H54 (cell line): Measurements from ENCODE around the gene GNA15.

Experiments
- DNase-seq: peaks from one replicate; pipeline ENCODE4 v3.0.0; 2011; ENCODE audit warnings: low spot score, mixed read lengths; ENCODE audit not compliant: insufficient read length
- FAIRE-seq: peaks from 3 replicates; lab custom pipeline; 2011; peaks lifted over from hg19 to GRCh38; lab: Jason Lieb, UNC
- POLR2A ChIP-seq: IDR thresholded peaks from 2 replicates; pipeline ENCODE4 v1.6.1; 2011; ENCODE audit warnings: low read depth, mild to moderate bottlenecking, low read length

Gene GNA15

GRCh38 chr19:3113100-3114017, 22.5 kb upstream of the GNA15 start:
- no peak for DNase-seq
- no peak for TF ChIP-seq POLR2A
- no peak for FAIRE-seq

DNA sequence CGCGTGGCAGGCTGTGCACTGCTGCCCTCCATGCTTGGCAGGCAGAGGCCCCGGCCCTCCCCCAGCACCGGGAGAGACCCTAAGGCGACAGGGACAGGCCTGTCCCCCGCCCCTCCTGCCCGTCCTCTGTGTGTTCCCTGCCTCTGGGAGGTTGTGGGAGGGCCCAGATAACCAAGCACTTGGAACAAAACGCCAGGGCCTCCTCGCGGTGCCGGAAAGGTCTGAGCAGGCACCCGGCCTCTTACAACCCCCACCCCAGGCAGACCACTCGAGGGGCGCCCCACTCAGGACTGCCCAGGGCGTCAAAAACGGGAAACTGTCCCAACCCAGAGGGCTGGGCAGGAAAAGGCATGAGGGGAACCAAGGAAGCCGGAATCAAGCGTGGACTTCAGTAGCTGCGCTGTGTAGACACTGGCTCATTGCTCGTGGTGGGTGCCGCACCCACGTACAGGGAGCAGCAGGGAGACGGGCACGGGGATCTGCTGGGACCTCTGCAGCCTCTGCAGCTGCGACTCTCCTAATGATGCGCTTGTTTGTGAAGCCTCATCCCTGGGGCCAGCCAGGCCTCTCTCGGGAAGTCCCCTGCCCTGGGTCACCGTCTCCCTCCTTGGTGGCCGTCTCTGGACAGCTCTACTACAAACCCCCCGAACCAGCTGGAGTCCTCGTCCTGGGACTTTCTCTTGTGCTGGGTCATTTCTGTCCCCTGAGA, 21.7 kb upstream of the GNA15 start:
- DNase-seq (no peak), FAIRE-seq (no peak)
- no peak for TF ChIP-seq POLR2A

GRCh38 chr19:3114811-3115210, 21.0 kb upstream of the GNA15 start:
- no peak for FAIRE-seq
- no peak for TF ChIP-seq POLR2A
- no peak for DNase-seq

DNA sequence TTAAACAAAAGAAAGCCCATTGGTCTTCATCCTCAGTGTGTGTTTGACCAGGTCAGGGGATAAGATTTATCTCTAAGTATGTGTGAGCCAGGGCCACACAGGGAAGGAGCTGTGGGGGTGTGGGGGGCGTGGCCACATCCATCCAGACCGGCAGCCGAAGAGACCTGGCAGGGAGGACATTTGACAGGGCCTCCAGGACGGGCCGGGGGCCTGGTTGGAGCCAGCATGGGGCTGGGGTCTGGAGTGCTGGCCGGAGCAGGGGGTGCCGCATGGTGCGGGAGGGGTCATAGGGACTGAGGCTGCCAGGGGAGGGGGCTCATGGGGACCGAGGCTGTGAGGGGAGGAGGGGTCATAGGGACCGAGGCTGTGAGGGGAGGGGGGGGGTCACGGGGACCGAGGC, 20.4 kb upstream of the GNA15 start:
- TF ChIP-seq POLR2A: no peak
- FAIRE-seq: no peak
- no peak for DNase-seq

DNA sequence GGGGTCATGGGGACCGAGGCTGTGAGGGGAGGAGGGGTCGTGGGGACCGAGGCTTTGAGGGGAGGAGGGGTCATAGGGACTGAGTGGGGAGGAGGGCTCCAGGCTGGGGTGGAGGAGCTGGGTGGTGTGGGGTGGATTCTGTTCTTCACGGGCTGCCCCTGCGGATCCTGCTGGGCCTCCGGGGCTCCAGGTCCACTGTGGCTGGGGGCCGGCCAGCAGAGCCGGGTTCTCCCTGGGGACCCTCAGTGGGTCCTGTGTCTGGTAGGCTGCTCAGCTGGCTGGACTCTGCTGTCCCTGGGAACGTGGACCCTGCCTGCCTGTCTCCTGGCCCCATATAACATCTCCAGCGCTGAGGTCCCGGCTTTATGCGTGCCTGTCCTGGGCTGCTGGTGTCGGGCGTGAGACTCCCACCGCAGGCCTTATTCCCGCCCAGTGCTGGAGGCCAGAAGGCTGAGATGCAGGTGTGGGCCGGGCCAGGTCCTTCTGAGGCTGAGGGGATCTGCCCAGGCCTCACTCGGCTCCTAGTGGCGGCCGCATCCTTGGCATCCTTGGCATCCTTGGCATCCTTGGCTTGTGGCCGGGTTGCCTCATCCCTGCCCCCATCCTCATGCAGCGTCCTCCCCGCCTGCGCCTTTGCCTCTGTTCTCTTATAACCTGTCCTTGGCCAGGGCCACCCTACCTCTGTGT, 19.8 kb upstream of the GNA15 start:
- no peak for DNase-seq
- no peak for TF ChIP-seq POLR2A
- FAIRE-seq: no peak

DNA sequence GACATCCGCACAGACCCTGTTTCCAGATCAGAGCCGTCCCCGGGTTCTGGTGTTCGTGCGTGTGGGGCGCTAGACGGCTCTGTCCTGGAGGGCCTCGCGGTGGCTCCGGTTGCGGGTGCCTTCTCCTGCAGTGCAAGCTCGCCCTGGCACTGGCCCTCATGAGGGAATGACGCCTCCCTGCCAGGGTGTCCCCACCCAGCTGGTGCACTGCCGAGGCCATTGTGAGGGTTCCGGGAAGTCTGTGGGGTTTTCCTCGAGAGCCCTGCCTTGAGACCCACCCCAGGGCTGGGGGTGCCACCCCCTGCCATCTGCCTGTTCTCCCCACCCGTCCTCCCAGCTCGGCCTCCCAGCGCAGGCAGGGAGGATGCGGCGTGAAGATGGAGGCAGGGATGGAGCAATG, 19.2 kb upstream of the GNA15 start:
- FAIRE-seq (no peak), DNase-seq (no peak)
- TF ChIP-seq POLR2A: no peak

GRCh38 chr19:3117716-3118115, 18.1 kb upstream of the GNA15 start:
- DNase-seq (no peak), FAIRE-seq (no peak)

GRCh38 chr19:3118232-3119070, 17.4 kb upstream of the GNA15 start:
- TF ChIP-seq POLR2A: no peak
- DNase-seq: no peak
- FAIRE-seq: no peak

More at GRCh38 chr19:3117716-3118115, 18.1 kb upstream of the GNA15 start:
- no peak for TF ChIP-seq POLR2A

GRCh38 chr19:3119071-3119595, 16.7 kb upstream of the GNA15 start:
- FAIRE-seq (no peak), DNase-seq (no peak)
- no peak for TF ChIP-seq POLR2A

DNA sequence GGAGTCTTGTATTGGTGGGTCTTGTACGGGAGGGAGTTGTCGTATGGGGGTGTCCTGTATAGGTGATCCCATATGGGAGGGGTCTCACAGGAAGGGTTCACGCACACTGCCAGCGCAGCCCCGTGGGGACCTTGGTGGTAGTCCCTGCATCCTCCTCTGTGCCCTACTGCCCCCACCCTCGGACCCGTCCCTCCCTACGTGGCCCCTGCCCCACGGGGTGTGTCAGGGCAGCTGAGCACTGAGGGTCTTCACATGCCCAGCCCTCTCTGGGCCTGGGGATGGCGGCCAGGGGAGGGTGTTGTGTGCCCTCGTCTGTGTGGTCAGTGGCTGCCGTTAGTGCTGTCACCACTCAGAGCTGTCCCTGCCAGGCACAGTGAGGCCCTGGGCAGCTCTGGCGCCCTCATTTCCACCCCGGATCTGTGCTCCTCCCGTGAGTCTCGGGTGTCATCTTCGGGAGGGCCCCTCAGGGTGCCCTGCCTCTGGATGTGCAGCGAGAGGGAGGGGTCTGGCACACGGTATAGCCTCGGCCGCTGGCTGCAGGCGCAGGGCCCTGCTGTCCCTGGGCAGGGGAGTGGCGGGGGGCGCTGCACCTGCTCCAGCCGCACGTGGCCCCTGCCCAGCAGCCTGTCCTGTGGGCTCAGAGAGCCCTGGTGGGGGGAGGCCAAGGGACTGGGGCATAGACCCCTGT, 16.0 kb upstream of the GNA15 start:
- FAIRE-seq (no peak), DNase-seq (no peak)
- TF ChIP-seq POLR2A: no peak

DNA sequence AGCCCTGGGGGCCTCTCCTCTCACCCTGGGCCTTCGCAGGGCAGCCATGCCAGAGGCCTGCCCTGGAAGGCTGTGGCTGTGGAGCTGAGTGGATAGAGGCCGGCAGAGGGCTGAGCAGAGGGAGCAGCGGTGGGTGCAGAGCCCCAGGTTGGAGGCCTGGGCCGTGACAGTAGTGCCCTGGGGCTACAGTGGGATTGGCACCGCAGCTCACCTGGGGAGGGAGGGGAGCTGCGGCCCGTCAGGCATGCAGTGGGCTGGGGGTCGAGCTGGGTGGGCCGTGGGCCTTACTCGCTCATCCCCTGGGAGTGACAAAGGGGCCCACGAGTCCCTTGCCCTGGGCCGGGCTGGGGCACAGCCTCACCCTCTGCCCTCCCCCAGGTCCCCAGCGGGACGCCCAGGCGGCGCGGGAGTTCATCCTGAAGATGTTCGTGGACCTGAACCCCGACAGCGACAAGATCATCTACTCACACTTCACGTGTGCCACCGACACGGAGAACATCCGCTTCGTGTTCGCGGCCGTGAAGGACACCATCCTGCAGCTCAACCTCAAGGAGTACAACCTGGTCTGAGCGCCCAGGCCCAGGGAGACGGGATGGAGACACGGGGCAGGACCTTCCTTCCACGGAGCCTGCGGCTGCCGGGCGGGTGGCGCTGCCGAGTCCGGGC, 15.1 kb upstream of the GNA15 start:
- no peak for TF ChIP-seq POLR2A
- FAIRE-seq (no peak), DNase-seq (no peak)

DNA sequence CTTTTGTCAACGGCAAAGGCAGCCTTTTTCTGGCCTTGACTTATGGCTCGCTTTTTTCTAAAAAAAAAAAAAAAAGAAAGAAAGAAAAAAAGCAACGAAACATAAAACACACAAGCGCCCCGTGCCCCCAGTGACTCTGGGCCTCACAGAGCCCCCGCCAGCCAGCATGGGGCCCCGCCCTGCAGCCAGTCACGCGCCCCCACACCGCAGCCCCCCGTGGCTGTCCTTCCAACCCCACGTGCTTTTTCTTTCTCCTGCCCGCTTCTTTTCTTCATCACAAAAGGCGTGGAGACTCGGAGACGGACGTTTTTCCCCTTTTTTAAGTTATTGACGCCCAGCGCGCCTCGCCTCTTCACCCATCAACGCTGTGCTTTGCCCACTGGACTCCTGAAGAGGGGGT, 14.4 kb upstream of the GNA15 start:
- DNase-seq (no peak), FAIRE-seq (no peak)
- TF ChIP-seq POLR2A: no peak
